Mononuclear cell (primary cell): Measurements from ENCODE around the gene GBF1. TPM values are rescaled to one million over a fixed set of nuclear protein-coding genes. Genes with fewer than 3 reads are reported as not detected.
A peak's percentile ranks its signal among the peaks of the same experiment; 100 is the strongest.
"Not testable (repeated sequence)": the region's sequence is repeated elsewhere in the genome, so short reads cannot be mapped to it uniquely, and the experiment has no call there.

ENCODE experiments used
- H3K27me3 ChIP-seq: 2 replicates; pipeline ENCODE4 v1.6.0; 2011; ENCODE audit warnings: low read length, control low read depth; ENCODE audit not compliant: insufficient read depth
- H3K4me1 ChIP-seq: 2 replicates; pipeline ENCODE4 v1.5.1; 2011; ENCODE audit warnings: mild to moderate bottlenecking, low read length, control low read depth; ENCODE audit not compliant: insufficient read depth
- H3K4me3 ChIP-seq: 2 replicates; pipeline ENCODE4 v1.5.1; 2011; ENCODE audit warnings: mild to moderate bottlenecking, low read length, moderate library complexity
- H3K9me3 ChIP-seq: 2 replicates; pipeline ENCODE4 v1.5.1; 2011; ENCODE audit warnings: low read depth, mild to moderate bottlenecking, control low read depth, low read length
- total RNA-seq: library from RNA; depleted of rRNA; stranded (reverse); fragments of >200 nt; gene quantifications from one replicate; pipeline ENCODE4 v1.2.3, GENCODE V29; 2012

The GBF1 gene
- total RNA-seq = 16.7 TPM

- H3K27me3 ChIP-seq = peaks cover 22% of the 10 kb centered on the region
- H3K4me1 ChIP-seq = peaks cover 53% of the 10 kb centered on the region
- H3K4me3 ChIP-seq = peak within 1 kb of the TSS; percentile 93
- H3K9me3 ChIP-seq = no peaks in the 10 kb centered on the region
Observed at GRCh38 chr10:102245082-102245931, at the start of gene GBF1. TSS of gene GBF1 (plus strand) at chr10:102245532. CDS start at chr10:102258939, 13,407 bp downstream.

- no peaks in the 10 kb centered on the region for H3K4me1 ChIP-seq
- no peaks in the 10 kb centered on the region for H3K27me3 ChIP-seq
Observed at GRCh38 chr10:102196893-102197292, 48.4 kb upstream of the GBF1 start.

GRCh38 chr10:102198027-102198426 lies 47.3 kb upstream of the GBF1 start:
- no peaks in the 10 kb centered on the region for H3K9me3 ChIP-seq
- no peaks in the 10 kb centered on the region for H3K4me1 ChIP-seq
- H3K4me3 ChIP-seq = no peak overlapping the region
- no peaks in the 10 kb centered on the region for H3K27me3 ChIP-seq

More at GRCh38 chr10:102196893-102197292, 48.4 kb upstream of the GBF1 start:
- no peak overlapping the region for H3K4me3 ChIP-seq
- H3K9me3 ChIP-seq = no peaks in the 10 kb centered on the region

- no peaks in the 10 kb centered on the region for H3K9me3 ChIP-seq
- no peak overlapping the region for H3K4me3 ChIP-seq
- no peaks in the 10 kb centered on the region for H3K27me3 ChIP-seq
- no peaks in the 10 kb centered on the region for H3K4me1 ChIP-seq
Observed at GRCh38 chr10:102200751-102201640, 44.3 kb upstream of the GBF1 start.

GRCh38 chr10:102202386-102202785 lies 42.9 kb upstream of the GBF1 start:
- Histone ChIP-seq H3K4me1 (no peaks in the 10 kb centered on the region), H3K9me3 (no peaks in the 10 kb centered on the region), H3K4me3 (no peak overlapping the region), H3K27me3 (no peaks in the 10 kb centered on the region)

- Histone ChIP-seq H3K9me3 (no peaks in the 10 kb centered on the region), H3K4me1 (no peaks in the 10 kb centered on the region)
Observed at GRCh38 chr10:102208311-102209035, 36.9 kb upstream of the GBF1 start.

GRCh38 chr10:102211615-102212299 lies 33.6 kb upstream of the GBF1 start:
- Histone ChIP-seq H3K9me3 (no peaks in the 10 kb centered on the region), H3K4me1 (no peaks in the 10 kb centered on the region), H3K4me3 (no peak overlapping the region), H3K27me3 (no peaks in the 10 kb centered on the region)

More at GRCh38 chr10:102208311-102209035, 36.9 kb upstream of the GBF1 start:
- no peak overlapping the region for H3K4me3 ChIP-seq
- H3K27me3 ChIP-seq = no peaks in the 10 kb centered on the region

- H3K9me3 ChIP-seq, H3K4me1 ChIP-seq, H3K4me3 ChIP-seq, H3K27me3 ChIP-seq: not testable (repeated sequence)
Observed at GRCh38 chr10:102213599-102213998, 31.7 kb upstream of the GBF1 start.

- Histone ChIP-seq H3K4me3 (no peak overlapping the region), H3K27me3 (peaks cover 7% of the 10 kb centered on the region), H3K4me1 (no peaks in the 10 kb centered on the region), H3K9me3 (no peaks in the 10 kb centered on the region)
Observed at GRCh38 chr10:102219370-102219769, 26.0 kb upstream of the GBF1 start.

GRCh38 chr10:102220612-102221011 lies 24.7 kb upstream of the GBF1 start:
- Histone ChIP-seq H3K9me3 (no peaks in the 10 kb centered on the region), H3K4me3 (no peak overlapping the region), H3K27me3 (peaks cover 7% of the 10 kb centered on the region), H3K4me1 (peaks cover 2% of the 10 kb centered on the region)

- H3K4me3 ChIP-seq = no peak overlapping the region
- H3K27me3 ChIP-seq = peaks cover 12% of the 10 kb centered on the region
- H3K9me3 ChIP-seq = no peaks in the 10 kb centered on the region
- peaks cover 23% of the 10 kb centered on the region for H3K4me1 ChIP-seq
Observed at GRCh38 chr10:102222797-102223196, 22.5 kb upstream of the GBF1 start.

GRCh38 chr10:102225646-102226541 lies 19.4 kb upstream of the GBF1 start, which contains the start of gene ELOVL3:
TSS of gene ELOVL3 (plus strand) at chr10:102226299. CDS start at chr10:102226549, 250 bp downstream.
- H3K4me3 ChIP-seq = peak within 1 kb of the TSS; percentile 12
- H3K9me3 ChIP-seq = no peaks in the 10 kb centered on the region
- peaks cover 28% of the 10 kb centered on the region for H3K27me3 ChIP-seq
- H3K4me1 ChIP-seq = peaks cover 39% of the 10 kb centered on the region

GRCh38 chr10:102226542-102226870 lies 18.8 kb upstream of the GBF1 start:
- Histone ChIP-seq H3K4me1 (peaks cover 45% of the 10 kb centered on the region), H3K9me3 (no peaks in the 10 kb centered on the region), H3K27me3 (peaks cover 32% of the 10 kb centered on the region), H3K4me3 (peak overlapping the region; percentile 12)
